PC-3 (cell line): ENCODE results near the gene MPG. TPM values are rescaled to one million over a fixed set of nuclear protein-coding genes. Genes with fewer than 3 reads are reported as not detected.

Source experiments
- ATAC-seq: fragments of 200-7000 bp; cut with Tn5 transposase; 2 replicates; pipeline ENCODE4 v1.9.1; 2020; ENCODE audit warnings: mild to moderate bottlenecking, moderate library complexity
- BruUV-seq: library from RNA; stranded (reverse); fragments of 400-500 nt; replicated peaks from 2 replicates; lab custom pipeline; 2021; lab: Mats Ljungman, UMichigan
- CTCF ChIA-PET: fragments of 300-600 bp; sonication (Branson Sonifier 250); formaldehyde crosslinking; loops from one replicate; lab custom pipeline; 2022; ENCODE audit warnings: antibody characterized with exemption; lab: Charles Lee
- POLR2A ChIA-PET: fragments of 300-600 bp; sonication (Branson Sonifier 250); formaldehyde crosslinking; loops from one replicate; lab custom pipeline; 2022; ENCODE audit warnings: antibody characterized with exemption; ENCODE audit not compliant: unreplicated experiment; lab: Charles Lee
- DNase-seq: peaks from one replicate; pipeline ENCODE4 v3.0.0-alpha.2; 2015
- H2AFZ ChIP-seq: fragments of 300-600 bp; sonication (generic); 2 replicates; pipeline ENCODE4 v1.6.0; 2016; ENCODE audit warnings: antibody characterized with exemption, low read length
- H3F3A ChIP-seq: fragments of 300-600 bp; sonication (generic); one replicate; pipeline ENCODE4 v1.6.0; 2017; ENCODE audit warnings: antibody characterized with exemption, low read length, control low read depth, mild to moderate bottlenecking; ENCODE audit not compliant: unreplicated experiment
- H3K27ac ChIP-seq: fragments of 300-600 bp; sonication (generic); 2 replicates; pipeline ENCODE4 v1.5.1; 2016; ENCODE audit warnings: mild to moderate bottlenecking, low read length
- H3K27me3 ChIP-seq: fragments of 300-600 bp; sonication (generic); 2 replicates; pipeline ENCODE4 v1.6.1; 2016; ENCODE audit warnings: low read length, mixed read lengths
- H3K36me3 ChIP-seq: fragments of 300-600 bp; sonication (generic); 2 replicates; pipeline ENCODE4 v1.6.1; 2016; ENCODE audit warnings: low read depth, mixed run types, low read length, mixed read lengths
- H3K4me1 ChIP-seq: fragments of 300-600 bp; sonication (generic); 2 replicates; pipeline ENCODE4 v1.5.1; 2016; ENCODE audit warnings: low read length; ENCODE audit not compliant: insufficient read depth
- H3K4me2 ChIP-seq: fragments of 300-600 bp; sonication (generic); 2 replicates; pipeline ENCODE4 v1.6.0; 2016; ENCODE audit warnings: low read length
- H3K4me3 ChIP-seq: fragments of 300-600 bp; sonication (generic); 2 replicates; pipeline ENCODE4 v1.5.1; 2016; ENCODE audit warnings: mild to moderate bottlenecking, low read length, mixed read lengths
- H3K79me2 ChIP-seq: fragments of 300-600 bp; sonication (generic); 2 replicates; pipeline ENCODE4 v1.6.1; 2017; ENCODE audit warnings: low read length, mixed read lengths
- H3K9ac ChIP-seq: fragments of 300-600 bp; sonication (generic); 2 replicates; pipeline ENCODE4 v1.6.0; 2016; ENCODE audit warnings: mild to moderate bottlenecking, low read length
- H3K9me2 ChIP-seq: fragments of 300-600 bp; sonication (generic); replicated peaks from 2 replicates; pipeline ENCODE4 v1.6.1; 2016; ENCODE audit warnings: mixed run types, low read length, mixed read lengths
- H3K9me3 ChIP-seq: fragments of 300-600 bp; sonication (generic); 2 replicates; pipeline ENCODE4 v1.6.1; 2016; ENCODE audit warnings: low read length, mixed read lengths
- H4K20me1 ChIP-seq: fragments of 300-600 bp; sonication (generic); 2 replicates; pipeline ENCODE4 v1.6.1; 2016; ENCODE audit warnings: low read length, mixed read lengths
- CTCF ChIP-seq: fragments of 300-600 bp; sonication (generic); conservative IDR thresholded peaks from 2 replicates; pipeline ENCODE4 v1.5.1; 2017; ENCODE audit warnings: antibody characterized with exemption, low read depth, mild to moderate bottlenecking, low read length
- EZH2 ChIP-seq: fragments of 300-600 bp; sonication (generic); IDR thresholded peaks from one replicate; pipeline ENCODE4 v1.6.1; 2017; ENCODE audit warnings: antibody characterized with exemption, mild to moderate bottlenecking, low read length; ENCODE audit not compliant: unreplicated experiment
- EZH2phosphoT487 ChIP-seq: fragments of 300-600 bp; sonication (generic); IDR thresholded peaks from 2 replicates; pipeline ENCODE4 v1.6.1; 2018; ENCODE audit warnings: mild to moderate bottlenecking, antibody characterized with exemption, low read length, borderline replicate concordance
- intact Hi-C: fragments of 100-400 bp; cut with micrococcal nuclease; formaldehyde crosslinking; loops from 2 replicates; pipeline ENCODE4 v1.9.0; 2023
- total RNA-seq: library from RNA; depleted of rRNA; stranded (reverse); fragments of >200 nt; gene quantifications from 2 replicates; pipeline ENCODE4 v1.2.3, GENCODE V29; 2014

MPG gene
- total RNA-seq, 1 experiment from 2014 or later = 147 TPM

DNA sequence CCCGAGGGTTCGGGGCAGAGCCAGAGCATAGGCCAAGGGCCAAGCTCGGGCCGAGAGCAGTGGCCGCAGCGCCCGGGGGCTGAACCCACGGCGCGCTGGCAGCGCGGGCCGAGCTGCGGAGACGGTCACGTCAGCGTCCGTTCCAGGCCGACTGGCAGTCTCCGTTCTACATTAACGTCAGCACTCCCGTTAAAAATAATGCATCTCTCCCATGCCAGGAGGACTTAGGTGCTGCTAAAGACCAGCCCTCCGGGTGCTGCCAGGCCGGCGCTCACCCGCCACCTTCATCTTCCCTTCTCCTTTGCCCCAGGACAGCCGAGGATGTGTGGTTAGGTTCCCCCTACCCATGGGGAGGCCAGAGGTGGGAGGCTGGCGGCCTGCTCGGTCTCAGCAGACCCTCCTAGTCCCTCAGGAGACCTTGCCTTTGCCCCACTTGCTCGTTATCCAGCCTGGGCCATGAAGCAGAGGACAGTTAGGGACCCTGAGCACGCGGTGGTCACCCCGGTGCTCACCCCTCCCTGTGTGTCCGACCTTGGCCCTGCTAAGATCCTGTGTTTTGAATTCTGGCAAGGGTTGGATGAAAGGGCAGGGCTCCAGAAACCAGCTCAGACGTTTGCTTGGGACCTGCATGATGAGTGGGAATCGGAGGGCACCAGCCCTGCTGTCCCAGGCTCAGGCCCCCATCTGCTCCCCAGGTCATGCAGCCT, 572 bp downstream of the MPG start:
- ChIA-PET POLR2A (no interaction called here), CTCF (no interaction called here)
- Histone ChIP-seq H3F3A (no peaks in the 10 kb centered on the region), H4K20me1 (no peaks in the 10 kb centered on the region), H3K79me2 (peaks cover 10% of the 10 kb centered on the region), H3K27ac (peak overlapping the region; percentile 15; the same call in 1 of the 2 replicates), H3K4me1 (peaks cover 24% of the 10 kb centered on the region), H3K4me3 (peak overlapping the region; percentile 84), H2AFZ (peak overlapping the region; percentile 53; the same call in 1 of the 2 replicates), H3K4me2 (peak overlapping the region; percentile 94), H3K9ac (peak overlapping the region; percentile 86), H3K9me3 (no peaks in the 10 kb centered on the region), H3K9me2 (no peaks in the 10 kb centered on the region), H3K27me3 (no peaks in the 10 kb centered on the region), H3K36me3 (no peaks in the 10 kb centered on the region)
- TSS peak; percentile 32 for BruUV-seq
- TF ChIP-seq CTCF (no peak), EZH2phosphoT487 (no peak), EZH2 (no peak)
- DNase-seq = peak; percentile 32
- ATAC-seq = peak; percentile 6; the same call in 1 of the 2 replicates
- intact Hi-C loops = no loop called here

DNA sequence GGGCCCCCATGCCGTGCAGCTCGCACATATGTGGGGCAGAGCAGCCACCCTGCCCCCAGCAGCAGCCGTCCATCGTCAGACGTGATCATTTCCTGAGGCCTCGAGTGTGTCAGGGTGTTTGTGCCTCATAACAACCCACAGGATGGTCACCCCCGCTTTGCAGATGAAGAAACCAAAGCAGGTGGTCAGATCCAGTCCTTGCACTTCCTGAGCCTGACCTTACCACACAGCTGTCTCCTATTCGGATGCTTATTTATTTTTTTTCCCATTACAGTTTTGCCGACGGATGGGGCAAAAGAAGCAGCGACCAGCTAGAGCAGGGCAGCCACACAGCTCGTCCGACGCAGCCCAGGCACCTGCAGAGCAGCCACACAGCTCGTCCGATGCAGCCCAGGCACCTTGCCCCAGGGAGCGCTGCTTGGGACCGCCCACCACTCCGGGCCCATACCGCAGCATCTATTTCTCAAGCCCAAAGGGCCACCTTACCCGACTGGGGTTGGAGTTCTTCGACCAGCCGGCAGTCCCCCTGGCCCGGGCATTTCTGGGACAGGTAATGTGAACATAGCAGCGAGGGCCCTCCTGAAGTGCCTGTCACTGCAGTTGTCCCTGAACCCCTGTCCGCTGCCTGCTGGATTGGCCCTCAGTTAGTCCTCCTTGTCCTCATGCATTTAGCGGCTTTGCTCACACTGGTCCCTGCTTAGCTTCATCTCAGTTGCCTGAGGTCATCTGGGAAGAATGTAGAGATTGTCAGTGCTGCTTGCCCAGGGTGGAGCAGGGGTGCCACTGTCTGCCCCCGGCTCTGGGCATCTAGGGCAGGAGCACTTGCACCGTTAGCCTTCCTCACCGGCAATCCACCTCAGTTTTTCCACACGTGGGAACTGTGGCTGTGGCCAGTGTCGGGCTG, 1.4 kb downstream of the MPG start:
- Histone ChIP-seq H3K9ac (no peak overlapping the region), H3K27ac (no peak overlapping the region), H3F3A (no peaks in the 10 kb centered on the region), H2AFZ (no peak overlapping the region), H3K4me1 (peaks cover 29% of the 10 kb centered on the region), H4K20me1 (0 out of 2 replicates have a peak, but pooled peaks cover 1% of the 10 kb centered on the region), H3K36me3 (no peaks in the 10 kb centered on the region), H3K9me3 (no peaks in the 10 kb centered on the region), H3K4me2 (peak overlapping the region; percentile 94), H3K4me3 (peak overlapping the region; percentile 84), H3K27me3 (no peaks in the 10 kb centered on the region), H3K79me2 (peaks cover 10% of the 10 kb centered on the region), H3K9me2 (no peaks in the 10 kb centered on the region)
- intact Hi-C loops = no loop called here
- CTCF ChIA-PET = no interaction called here
- TF ChIP-seq EZH2 (no peak), EZH2phosphoT487 (no peak), CTCF (no peak)
- POLR2A ChIA-PET = no interaction called here
- no TSS peak for BruUV-seq
- ATAC-seq (no peak), DNase-seq (no peak)
